Caco-2 (cell line): ENCODE measurements around the gene DQX1. TPM values are rescaled to one million over a fixed set of nuclear protein-coding genes. Genes with fewer than 3 reads are reported as not detected.

Experiments
- BruUV-seq: library from RNA; stranded (reverse); fragments of 400-500 nt; replicated peaks from 2 replicates; lab custom pipeline; 2021; lab: Mats Ljungman, UMichigan
- CTCF ChIA-PET: fragments of 300-600 bp; sonication (Branson Sonifier 250); formaldehyde crosslinking; loops from one replicate; lab custom pipeline; 2022; ENCODE audit warnings: antibody characterized with exemption; lab: Charles Lee
- POLR2A ChIA-PET: fragments of 300-600 bp; sonication (Branson Sonifier 250); formaldehyde crosslinking; loops from one replicate; lab custom pipeline; 2022; ENCODE audit warnings: antibody characterized with exemption; lab: Charles Lee
- DNase-seq, 2 experiments: peaks; one replicate each; pipeline versions ENCODE4 v3.0.0 to v3.0.0-alpha.2; 2020 to 2022
- H3K27me3 ChIP-seq: replicated peaks from 2 replicates; pipeline ENCODE4 v1.6.0; 2011; ENCODE audit warnings: low read length; ENCODE audit not compliant: control insufficient read depth, insufficient read depth
- H3K36me3 ChIP-seq: 2 replicates; pipeline ENCODE4 v1.5.1; 2011; ENCODE audit warnings: low read length; ENCODE audit not compliant: control insufficient read depth, insufficient read depth
- H3K4me1 ChIP-seq: fragments of 250-450 bp; sonication (Bioruptor Pico); 2 replicates; pipeline ENCODE4 v1.5.1; 2020; ENCODE audit warnings: mild to moderate bottlenecking
- H3K4me3 ChIP-seq: 2 replicates; pipeline ENCODE4 v1.5.1; 2011; ENCODE audit warnings: low read depth, mild to moderate bottlenecking, control low read depth, low read length
- H3K9me3 ChIP-seq: fragments of 250-450 bp; sonication (Bioruptor Pico); 2 replicates; pipeline ENCODE4 v1.5.1; 2020; ENCODE audit warnings: mild to moderate bottlenecking, moderate library complexity
- H3K27ac Mint-ChIP-seq: one replicate; pipeline ENCODE4 v1.8.0; 2022; ENCODE audit warnings: mixed read lengths; ENCODE audit not compliant: unreplicated experiment
- H3K27me3 Mint-ChIP-seq: one replicate; pipeline ENCODE4 v1.8.0; 2022; ENCODE audit warnings: mixed read lengths; ENCODE audit not compliant: insufficient read depth, unreplicated experiment
- H3K36me3 Mint-ChIP-seq: one replicate; pipeline ENCODE4 v1.8.0; 2022; ENCODE audit warnings: mild to moderate bottlenecking, mixed read lengths; ENCODE audit not compliant: insufficient read depth, unreplicated experiment
- H3K4me1 Mint-ChIP-seq: one replicate; pipeline ENCODE4 v1.8.0; 2022; ENCODE audit warnings: low read depth, mixed read lengths; ENCODE audit not compliant: unreplicated experiment
- H3K4me3 Mint-ChIP-seq: one replicate; pipeline ENCODE4 v1.8.0; 2022; ENCODE audit warnings: mild to moderate bottlenecking, moderate library complexity, mixed read lengths; ENCODE audit not compliant: unreplicated experiment
- H3K9me3 Mint-ChIP-seq: one replicate; pipeline ENCODE4 v1.8.0; 2022; ENCODE audit warnings: mixed read lengths; ENCODE audit not compliant: unreplicated experiment
- intact Hi-C: fragments of 100-400 bp; cut with micrococcal nuclease; formaldehyde crosslinking; loops from one replicate; pipeline ENCODE4 v1.10.0; 2022; ENCODE audit not compliant: unreplicated experiment
- total RNA-seq: library from RNA; stranded (reverse); gene quantifications from 2 replicates; pipeline ENCODE4 v1.2.3, GENCODE V29; 2022
- TF ChIP-seq, protein P1 (sequence below), 2 experiments: fragments of 200-600 bp in 1 of 2; IDR thresholded peaks; 1 replicate in 1 of 2; 2 replicates in 1 of 2; pipeline versions ENCODE4 v1.5.1 to v1.8.0; 2011 to 2022; ENCODE audit warnings: antibody characterized with exemption in 1 of 2, control low read depth in 1 of 2, inconsistent platforms in 1 of 2, low read depth in 1 of 2, low read length in 1 of 2, mild to moderate bottlenecking in 1 of 2, moderate library complexity in 1 of 2; ENCODE audit not compliant: insufficient read depth in 1 of 2, severe bottlenecking in 1 of 2, unreplicated experiment in 1 of 2

Gene DQX1
- total RNA-seq, 1 experiment from 2014 or later, result 0.50 TPM

DNA sequence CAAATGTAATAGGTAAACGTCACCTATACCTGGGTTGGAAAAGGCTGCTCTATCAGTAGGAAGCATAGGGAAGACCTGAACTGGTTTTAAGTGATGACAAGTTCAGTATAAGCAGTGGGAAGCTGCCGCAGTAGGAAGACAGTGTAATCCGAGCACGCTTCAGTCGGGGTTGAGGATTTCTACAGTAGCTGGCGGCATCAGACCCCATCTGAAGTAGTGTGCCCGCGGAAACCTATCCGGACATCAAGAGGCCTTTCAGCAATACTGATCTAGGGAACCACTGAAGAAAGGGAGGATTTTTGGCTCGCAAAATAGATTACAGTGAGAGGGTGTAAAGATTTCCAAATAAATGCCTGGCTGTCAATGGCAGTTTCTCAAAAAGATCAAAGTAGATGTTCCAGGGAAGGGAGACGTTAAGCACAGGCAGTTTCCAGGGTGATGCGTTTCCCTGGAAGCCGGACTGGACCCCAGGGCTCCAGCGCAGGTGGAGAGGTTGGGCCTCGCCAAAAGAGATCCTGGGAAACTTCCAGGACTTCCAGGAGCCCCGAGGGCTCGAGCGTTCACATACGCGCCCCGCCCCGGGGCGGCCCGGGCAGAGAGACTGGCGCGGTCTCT lies 22.4 kb upstream of the DQX1 start:
- H3K9me3 ChIP-seq, result no peaks in the 10 kb centered on the region
- H3K27me3 Mint-ChIP-seq, result no peaks in the 10 kb centered on the region
- H3K36me3 ChIP-seq, result no peaks in the 10 kb centered on the region
- H3K9me3 Mint-ChIP-seq, result no peaks in the 10 kb centered on the region
- peak overlapping the region; percentile 87 for H3K4me3 Mint-ChIP-seq
- H3K4me3 ChIP-seq, result peak overlapping the region; percentile 74
- H3K36me3 Mint-ChIP-seq, result peaks cover 8% of the 10 kb centered on the region
- TF ChIP-seq, protein P1, sequence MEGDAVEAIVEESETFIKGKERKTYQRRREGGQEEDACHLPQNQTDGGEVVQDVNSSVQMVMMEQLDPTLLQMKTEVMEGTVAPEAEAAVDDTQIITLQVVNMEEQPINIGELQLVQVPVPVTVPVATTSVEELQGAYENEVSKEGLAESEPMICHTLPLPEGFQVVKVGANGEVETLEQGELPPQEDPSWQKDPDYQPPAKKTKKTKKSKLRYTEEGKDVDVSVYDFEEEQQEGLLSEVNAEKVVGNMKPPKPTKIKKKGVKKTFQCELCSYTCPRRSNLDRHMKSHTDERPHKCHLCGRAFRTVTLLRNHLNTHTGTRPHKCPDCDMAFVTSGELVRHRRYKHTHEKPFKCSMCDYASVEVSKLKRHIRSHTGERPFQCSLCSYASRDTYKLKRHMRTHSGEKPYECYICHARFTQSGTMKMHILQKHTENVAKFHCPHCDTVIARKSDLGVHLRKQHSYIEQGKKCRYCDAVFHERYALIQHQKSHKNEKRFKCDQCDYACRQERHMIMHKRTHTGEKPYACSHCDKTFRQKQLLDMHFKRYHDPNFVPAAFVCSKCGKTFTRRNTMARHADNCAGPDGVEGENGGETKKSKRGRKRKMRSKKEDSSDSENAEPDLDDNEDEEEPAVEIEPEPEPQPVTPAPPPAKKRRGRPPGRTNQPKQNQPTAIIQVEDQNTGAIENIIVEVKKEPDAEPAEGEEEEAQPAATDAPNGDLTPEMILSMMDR (IDR thresholded peaks at IDR 0.05; ENCODE audit: insufficient read depth in 1 of 2, low read depth in 1 of 2, low read length in 1 of 2, severe bottlenecking in 1 of 2, unreplicated experiment in 1 of 2), result no peak
- H3K27me3 ChIP-seq, result no peaks in the 10 kb centered on the region
- H3K27ac Mint-ChIP-seq, result peak overlapping the region; percentile 51
- intact Hi-C loops, result loop anchor here (2.0 kb wide), 1 partner anchor 66 kb away; the partner anchor contains the start of genes CCDC142 and TTC31
- no TSS peak for BruUV-seq
- peaks cover 20% of the 10 kb centered on the region for H3K4me1 ChIP-seq
- CTCF ChIA-PET, result no interaction called here
- POLR2A ChIA-PET, result interaction anchor here (1.0 kb wide), 1 partner anchor 10 kb away, joined by 3 read pairs; no protein-coding TSS in a partner anchor
- H3K4me1 Mint-ChIP-seq, result peaks cover 13% of the 10 kb centered on the region
- no peak for DNase-seq

DNA sequence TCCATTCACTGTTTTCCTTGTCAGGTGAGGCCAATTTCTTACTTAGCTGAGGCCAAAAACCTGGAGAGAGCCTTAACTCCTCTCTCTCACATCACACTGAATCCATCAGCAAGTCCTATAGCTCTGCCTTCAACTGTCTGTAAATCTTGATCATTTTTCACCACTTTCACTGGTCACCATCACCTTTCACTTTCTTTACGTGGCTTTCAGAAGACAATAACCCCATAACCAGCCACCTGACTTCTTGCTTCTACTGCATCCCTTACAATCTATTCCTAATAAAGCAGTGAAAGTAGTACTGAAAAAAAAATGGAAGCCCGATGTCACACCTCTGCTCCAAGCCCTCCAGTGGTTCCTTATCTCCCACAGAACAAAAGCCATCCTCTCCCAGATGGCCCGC lies 20.0 kb upstream of the DQX1 start:
- no peak overlapping the region for H3K4me3 Mint-ChIP-seq
- Histone ChIP-seq H3K4me1 (peaks cover 17% of the 10 kb centered on the region), H3K4me3 (no peak overlapping the region), H3K9me3 (no peaks in the 10 kb centered on the region), H3K36me3 (no peaks in the 10 kb centered on the region), H3K27me3 (no peaks in the 10 kb centered on the region)
- H3K36me3 Mint-ChIP-seq, result peaks cover 8% of the 10 kb centered on the region
- POLR2A ChIA-PET, result no interaction called here
- BruUV-seq, result no TSS peak
- intact Hi-C loops, result no loop called here
- peaks cover 6% of the 10 kb centered on the region for H3K4me1 Mint-ChIP-seq
- TF ChIP-seq, protein P1 (IDR thresholded peaks at IDR 0.05; ENCODE audit: insufficient read depth in 1 of 2, low read depth in 1 of 2, low read length in 1 of 2, severe bottlenecking in 1 of 2, unreplicated experiment in 1 of 2), result no peak
- no peaks in the 10 kb centered on the region for H3K27me3 Mint-ChIP-seq
- no peak overlapping the region for H3K27ac Mint-ChIP-seq
- CTCF ChIA-PET, result no interaction called here
- no peak for DNase-seq
- H3K9me3 Mint-ChIP-seq, result no peaks in the 10 kb centered on the region

GRCh38 chr2:74544634-74545033 lies 18.6 kb upstream of the DQX1 start:
- TF ChIP-seq, protein P1 (IDR thresholded peaks at IDR 0.05; ENCODE audit: insufficient read depth in 1 of 2, low read depth in 1 of 2, low read length in 1 of 2, severe bottlenecking in 1 of 2, unreplicated experiment in 1 of 2), result peak; percentile 29 to 47

More at GRCh38 chr2:74544634-74545033, 18.6 kb upstream of the DQX1 start:
- no peaks in the 10 kb centered on the region for H3K9me3 Mint-ChIP-seq
- ChIA-PET POLR2A (no interaction called here), CTCF (interaction anchor here (1.2 kb wide), 1 partner anchor 15 kb away, joined by 3 read pairs; the partner anchor contains the start of genes AUP1 and HTRA2)
- DNase-seq, result peak in 1 of 2 experiments; percentile 44
- no peak overlapping the region for H3K27ac Mint-ChIP-seq
- H3K36me3 Mint-ChIP-seq, result peaks cover 6% of the 10 kb centered on the region
- H3K4me3 ChIP-seq, result no peak overlapping the region
- intact Hi-C loops, result loop anchor here (1.0 kb wide), 1 partner anchor 37 kb away; the partner anchor contains the start of gene PCGF1
- H3K4me3 Mint-ChIP-seq, result no peak overlapping the region
- H3K4me1 ChIP-seq, result peaks cover 7% of the 10 kb centered on the region
- no peaks in the 10 kb centered on the region for H3K27me3 Mint-ChIP-seq
- no peaks in the 10 kb centered on the region for H3K36me3 ChIP-seq
- H3K4me1 Mint-ChIP-seq, result peaks cover 3% of the 10 kb centered on the region
- no peaks in the 10 kb centered on the region for H3K27me3 ChIP-seq
- no TSS peak for BruUV-seq
- no peaks in the 10 kb centered on the region for H3K9me3 ChIP-seq
